Hypothalamus (tissue), 51 donors: ENCODE data around the gene AGBL1.

ENCODE experiments used
- DNase-seq, 51 donors: peaks; one replicate each; lab custom pipeline; 2025; lab: John Stamatoyannopoulos, UW

AGBL1 gene

GRCh38 chr15:86762874-86763273 is 683.2 kb downstream of the AGBL1 start:
- no peak for DNase-seq

GRCh38 chr15:86764021-86764420 is 684.4 kb downstream of the AGBL1 start:
- DNase-seq: no peak

GRCh38 chr15:86765281-86765680 is 685.6 kb downstream of the AGBL1 start:
- no peak for DNase-seq

DNA sequence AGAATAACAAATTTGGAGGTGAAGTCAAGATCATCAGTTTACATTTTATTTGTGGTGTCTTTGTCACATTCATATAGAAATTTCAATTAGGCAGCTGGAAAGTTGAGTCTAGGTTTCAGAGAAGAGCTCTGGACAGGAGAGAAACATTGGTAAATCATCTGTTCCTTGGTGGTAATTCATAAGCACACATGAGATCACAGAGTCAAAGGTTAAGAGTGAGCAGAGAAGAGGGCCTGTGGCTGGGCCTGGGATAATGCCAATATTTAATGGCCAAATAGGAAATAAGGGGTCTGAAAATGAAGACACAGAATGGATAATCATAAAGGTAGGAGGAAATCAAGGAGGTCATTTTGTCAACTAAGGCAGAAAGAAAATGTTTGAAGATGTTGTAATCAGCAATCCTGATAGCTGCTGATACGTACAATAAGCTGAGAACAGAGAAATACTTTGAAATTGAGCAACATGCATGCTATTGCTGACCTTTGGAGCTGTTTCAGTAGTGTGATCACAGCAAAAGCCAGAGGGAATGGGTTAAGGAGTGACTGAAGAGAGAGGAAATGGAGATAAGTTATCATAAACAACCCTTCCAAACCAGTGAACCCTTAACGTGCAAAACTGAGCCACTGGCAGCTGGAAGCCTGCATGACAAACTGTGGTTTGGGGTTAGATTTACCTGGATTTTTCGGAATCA is 692.8 kb downstream of the AGBL1 start:
- no peak for DNase-seq

DNA sequence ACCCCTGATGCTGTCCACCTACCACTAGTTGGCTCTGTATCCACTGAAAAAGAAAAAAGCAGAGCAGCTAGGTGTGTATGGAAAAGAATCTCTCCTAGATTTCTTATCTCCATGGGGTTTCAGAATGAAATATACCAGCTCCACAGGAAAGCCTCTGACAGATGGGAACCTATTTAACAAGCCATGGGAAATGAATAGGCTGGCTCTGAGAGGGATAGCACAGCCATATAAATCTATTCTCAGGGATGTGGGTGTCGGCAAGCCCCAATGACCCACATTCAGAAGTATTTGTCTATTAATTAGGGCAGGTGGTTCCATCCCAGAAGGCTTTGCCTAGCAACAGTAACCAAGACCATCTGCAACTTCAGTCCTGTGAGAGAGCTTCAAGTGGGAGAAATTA is 694.1 kb downstream of the AGBL1 start:
- DNase-seq: peak in 2 of 51 donors; percentile 2

DNA sequence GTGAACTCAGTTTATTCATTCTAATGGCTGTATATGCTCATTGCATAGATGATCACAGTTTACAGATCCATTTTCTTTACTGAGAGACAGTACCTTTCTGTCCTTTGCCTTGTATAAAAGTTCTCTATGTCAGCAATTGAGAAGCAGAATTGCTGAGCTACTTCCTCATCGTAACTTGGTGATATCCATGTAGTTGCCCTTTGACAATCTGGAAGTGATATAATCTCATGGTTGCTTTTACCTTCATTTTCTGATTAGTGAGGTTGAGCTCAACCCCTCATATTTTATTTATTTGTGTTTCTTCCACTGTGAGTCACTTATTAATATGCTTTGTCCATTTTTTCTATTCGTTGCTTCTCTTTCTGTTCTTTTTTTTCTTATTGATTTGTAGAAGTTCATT is 696.5 kb downstream of the AGBL1 start:
- DNase-seq: no peak

- DNase-seq: no peak
These were observed 716.9 kb downstream of the AGBL1 start for GRCh38 chr15:86796521-86796920.

DNA sequence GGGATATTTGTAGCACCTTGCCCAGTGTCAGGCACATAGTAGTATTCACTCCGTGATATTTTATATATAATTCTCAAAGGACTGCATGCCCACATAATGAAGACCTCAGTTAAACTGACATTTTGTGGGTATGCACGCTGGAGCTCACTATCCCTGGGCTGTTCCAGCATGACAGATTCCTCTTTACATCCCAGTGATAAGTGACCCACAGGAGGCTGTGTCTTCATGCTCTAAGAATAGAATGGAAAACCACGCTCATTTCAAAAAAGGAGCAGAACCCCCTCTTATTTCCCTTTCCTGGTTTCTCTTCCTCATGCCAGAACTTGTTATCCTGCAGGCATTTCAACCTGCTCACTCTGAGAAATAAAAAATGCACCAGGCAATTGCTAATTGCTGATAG is 717.5 kb downstream of the AGBL1 start:
- DNase-seq: no peak

DNA sequence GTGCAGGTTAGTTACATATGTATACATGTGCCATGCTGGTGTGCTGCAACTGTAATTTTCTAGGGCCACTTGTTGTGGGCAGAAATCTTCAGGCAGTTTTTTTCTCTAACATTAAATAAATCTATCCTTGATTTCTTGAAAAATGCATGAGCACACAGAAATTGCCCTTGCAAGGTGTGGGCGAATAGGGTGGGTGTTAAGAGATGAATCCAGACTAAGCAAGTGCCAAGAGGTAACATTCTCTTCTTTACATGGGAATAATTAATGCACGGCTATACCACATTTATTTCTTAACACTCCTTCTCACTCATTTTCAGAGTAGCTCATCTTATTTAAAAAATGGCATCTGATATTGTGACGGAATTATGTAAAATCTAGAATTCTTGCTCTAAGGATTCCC is 719.6 kb downstream of the AGBL1 start:
- DNase-seq: no peak

DNA sequence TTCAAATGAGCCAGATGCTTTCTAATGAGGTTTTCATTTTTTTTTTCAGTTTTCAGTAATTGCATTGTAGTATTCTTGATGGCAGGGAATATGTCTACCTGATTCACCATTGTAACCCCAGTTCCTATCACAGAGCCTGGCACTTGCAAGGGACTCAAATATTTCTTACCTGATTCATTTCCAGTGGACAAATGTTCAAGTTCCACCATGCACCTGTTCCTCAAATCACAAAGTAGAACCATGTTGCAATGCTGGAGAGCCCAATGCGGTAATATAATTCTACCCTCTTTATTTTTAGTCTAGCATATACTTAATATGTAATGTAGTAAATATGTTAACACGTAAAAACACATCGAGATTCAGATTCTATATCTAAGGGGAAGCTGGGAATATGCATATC is 722.6 kb downstream of the AGBL1 start:
- DNase-seq: no peak

GRCh38 chr15:86804406-86804805 is 724.7 kb downstream of the AGBL1 start:
- no peak for DNase-seq

GRCh38 chr15:86810329-86810728 is 730.7 kb downstream of the AGBL1 start:
- DNase-seq: no peak

DNA sequence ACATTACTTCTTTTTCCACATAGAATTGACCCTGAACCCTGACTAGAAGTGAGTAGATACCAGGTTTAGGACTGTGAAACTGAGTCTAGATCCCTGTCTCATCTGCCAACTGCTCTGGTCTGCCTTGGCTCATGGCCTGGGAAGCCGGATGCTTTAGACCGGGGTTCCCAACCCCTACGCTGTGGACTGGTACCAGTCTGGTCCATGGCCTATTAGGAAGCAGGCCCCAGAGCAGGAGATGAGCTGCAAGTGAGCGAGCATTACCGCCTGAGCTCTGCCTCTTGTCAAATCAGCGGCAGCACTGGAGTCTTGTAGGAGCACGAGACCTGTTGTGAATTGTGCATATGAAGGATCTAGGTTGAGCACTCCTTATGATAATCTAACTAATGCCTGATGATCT is 734.2 kb downstream of the AGBL1 start:
- DNase-seq: no peak

GRCh38 chr15:86829245-86829644 is 749.6 kb downstream of the AGBL1 start:
- no peak for DNase-seq

- no peak for DNase-seq
These were observed 750.6 kb downstream of the AGBL1 start for GRCh38 chr15:86830304-86830703.

DNA sequence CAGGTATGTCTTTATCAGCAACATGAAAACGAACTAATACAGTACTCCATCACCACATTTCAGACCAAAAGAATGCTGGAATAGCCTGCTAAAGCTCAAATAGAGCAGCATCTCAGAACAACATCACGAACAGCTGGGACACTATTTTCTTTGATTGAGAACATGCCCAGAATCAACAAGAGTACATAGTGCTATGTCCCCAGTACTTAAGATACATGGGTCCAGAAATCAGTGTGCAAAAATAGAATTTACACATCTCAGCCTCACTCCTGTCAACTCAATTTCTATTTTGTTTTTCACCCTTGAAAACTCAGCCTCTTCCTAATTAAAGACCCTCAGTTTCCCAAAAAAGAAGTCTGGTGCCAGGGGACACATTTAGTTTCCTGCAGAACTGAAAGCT is 753.9 kb downstream of the AGBL1 start:
- no peak for DNase-seq

GRCh38 chr15:86834115-86834863 is 754.6 kb downstream of the AGBL1 start:
- DNase-seq: no peak

- DNase-seq: no peak
These were observed 757.8 kb downstream of the AGBL1 start for GRCh38 chr15:86837294-86838061.

DNA sequence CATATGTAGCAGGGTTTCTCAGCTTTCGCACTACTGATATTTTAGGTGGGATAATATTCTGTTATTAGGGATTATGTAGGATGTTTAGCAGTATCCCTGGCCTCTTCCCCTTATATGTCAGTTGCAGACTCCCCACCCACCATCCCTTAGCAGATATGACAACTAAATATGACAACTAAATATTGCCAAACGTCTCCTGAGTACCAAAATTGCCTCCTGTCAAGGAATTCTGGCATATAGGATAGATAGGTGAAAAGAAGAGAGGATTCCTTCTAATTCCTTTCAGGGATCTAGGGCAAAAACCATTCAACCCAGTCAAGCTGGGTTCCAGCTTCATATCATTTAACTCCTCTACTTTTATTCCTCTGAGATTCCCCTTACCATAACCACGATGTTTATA is 759.8 kb downstream of the AGBL1 start:
- DNase-seq: no peak

GRCh38 chr15:86840996-86841395 is 761.3 kb downstream of the AGBL1 start:
- DNase-seq: no peak

DNA sequence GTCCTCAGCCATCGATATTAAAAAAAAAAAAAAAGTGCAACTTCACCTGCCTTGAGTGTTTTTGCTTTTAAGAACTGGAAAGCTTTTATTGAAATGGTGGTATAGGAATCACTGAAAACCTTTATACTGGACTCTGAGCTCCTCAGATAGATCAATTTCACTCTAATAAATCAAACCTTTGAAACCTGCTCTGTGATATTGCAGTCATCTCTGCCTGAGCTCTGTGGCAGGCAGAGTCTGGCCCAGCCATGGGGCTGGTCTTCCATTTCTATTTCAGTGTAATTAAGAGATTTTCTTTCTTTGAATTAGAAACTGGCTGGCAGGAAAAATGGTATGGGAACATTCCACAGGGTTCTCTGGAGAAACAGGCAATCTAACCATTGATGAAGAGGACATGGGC is 762.5 kb downstream of the AGBL1 start:
- no peak for DNase-seq

DNA sequence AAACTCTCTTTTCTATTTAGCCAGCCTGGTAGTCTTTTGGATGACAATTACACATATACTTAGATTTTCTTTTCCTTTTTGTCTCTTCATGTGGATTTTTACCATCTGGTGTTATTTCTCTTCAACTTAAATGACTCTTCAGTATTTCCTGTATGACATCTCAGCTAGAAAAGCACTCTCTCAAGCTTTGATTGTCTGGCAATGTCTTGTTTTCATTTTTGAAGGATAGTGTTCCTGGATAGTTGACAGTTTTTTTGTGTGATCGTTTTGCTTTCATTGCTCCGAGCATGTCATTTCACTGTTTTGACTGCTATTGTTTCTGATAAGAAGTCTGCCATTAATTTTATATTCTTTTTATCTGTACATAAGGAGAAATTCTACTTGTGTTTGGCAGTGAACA is 766.4 kb downstream of the AGBL1 start:
- no peak for DNase-seq
